ENCODE data around the gene CPA4.

DNA sequence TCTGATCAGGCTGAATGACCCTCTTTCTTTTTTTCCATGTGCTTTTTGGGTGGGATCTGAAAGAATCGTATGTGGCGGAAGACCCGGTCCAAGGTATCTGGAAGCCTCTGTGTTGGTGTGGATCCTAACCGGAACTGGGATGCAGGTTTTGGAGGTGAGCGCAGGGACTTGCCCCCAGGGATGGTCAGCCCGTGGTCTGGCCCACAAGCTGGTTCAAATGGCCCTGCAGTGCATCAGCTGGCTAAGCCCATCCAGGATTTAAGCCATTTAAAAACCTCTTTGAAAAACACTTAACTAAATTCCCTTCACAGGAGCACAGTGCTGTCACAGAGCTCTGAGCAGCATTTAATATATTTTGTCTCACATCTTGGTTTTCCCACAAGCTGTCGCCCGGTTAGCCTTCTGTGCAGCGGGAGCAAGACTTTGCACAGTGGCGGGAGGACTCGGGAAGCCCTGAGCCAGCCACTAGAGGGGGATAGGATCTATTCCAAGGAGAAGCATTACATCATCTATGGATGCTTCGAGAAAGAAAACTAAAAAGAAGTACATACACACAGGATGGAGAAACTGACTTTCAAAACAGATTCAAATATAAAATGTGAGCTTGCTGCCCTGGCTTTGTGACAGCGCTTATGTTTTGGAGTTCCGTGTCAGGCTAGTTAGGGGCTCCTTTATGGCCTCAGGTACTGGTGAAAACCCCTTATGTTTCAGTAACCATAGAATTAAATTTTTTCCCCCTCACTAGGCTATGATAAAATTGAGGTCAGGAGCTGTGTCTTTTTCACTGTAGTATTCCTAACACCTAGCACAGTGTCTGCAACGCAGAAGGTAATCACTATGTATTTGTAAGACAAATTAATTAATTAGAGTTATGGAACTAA is 15.0 kb upstream of the CPA4 start:
- TF ChIP-seq, protein P1, sequence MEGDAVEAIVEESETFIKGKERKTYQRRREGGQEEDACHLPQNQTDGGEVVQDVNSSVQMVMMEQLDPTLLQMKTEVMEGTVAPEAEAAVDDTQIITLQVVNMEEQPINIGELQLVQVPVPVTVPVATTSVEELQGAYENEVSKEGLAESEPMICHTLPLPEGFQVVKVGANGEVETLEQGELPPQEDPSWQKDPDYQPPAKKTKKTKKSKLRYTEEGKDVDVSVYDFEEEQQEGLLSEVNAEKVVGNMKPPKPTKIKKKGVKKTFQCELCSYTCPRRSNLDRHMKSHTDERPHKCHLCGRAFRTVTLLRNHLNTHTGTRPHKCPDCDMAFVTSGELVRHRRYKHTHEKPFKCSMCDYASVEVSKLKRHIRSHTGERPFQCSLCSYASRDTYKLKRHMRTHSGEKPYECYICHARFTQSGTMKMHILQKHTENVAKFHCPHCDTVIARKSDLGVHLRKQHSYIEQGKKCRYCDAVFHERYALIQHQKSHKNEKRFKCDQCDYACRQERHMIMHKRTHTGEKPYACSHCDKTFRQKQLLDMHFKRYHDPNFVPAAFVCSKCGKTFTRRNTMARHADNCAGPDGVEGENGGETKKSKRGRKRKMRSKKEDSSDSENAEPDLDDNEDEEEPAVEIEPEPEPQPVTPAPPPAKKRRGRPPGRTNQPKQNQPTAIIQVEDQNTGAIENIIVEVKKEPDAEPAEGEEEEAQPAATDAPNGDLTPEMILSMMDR (IDR thresholded peaks at IDR 0.05): peak; percentile 63
- TF ChIP-seq POLR2AphosphoS5 (IDR thresholded peaks at IDR 0.05; ENCODE audit: low read depth, low read length): no peak
- TF ChIP-seq, protein P2, sequence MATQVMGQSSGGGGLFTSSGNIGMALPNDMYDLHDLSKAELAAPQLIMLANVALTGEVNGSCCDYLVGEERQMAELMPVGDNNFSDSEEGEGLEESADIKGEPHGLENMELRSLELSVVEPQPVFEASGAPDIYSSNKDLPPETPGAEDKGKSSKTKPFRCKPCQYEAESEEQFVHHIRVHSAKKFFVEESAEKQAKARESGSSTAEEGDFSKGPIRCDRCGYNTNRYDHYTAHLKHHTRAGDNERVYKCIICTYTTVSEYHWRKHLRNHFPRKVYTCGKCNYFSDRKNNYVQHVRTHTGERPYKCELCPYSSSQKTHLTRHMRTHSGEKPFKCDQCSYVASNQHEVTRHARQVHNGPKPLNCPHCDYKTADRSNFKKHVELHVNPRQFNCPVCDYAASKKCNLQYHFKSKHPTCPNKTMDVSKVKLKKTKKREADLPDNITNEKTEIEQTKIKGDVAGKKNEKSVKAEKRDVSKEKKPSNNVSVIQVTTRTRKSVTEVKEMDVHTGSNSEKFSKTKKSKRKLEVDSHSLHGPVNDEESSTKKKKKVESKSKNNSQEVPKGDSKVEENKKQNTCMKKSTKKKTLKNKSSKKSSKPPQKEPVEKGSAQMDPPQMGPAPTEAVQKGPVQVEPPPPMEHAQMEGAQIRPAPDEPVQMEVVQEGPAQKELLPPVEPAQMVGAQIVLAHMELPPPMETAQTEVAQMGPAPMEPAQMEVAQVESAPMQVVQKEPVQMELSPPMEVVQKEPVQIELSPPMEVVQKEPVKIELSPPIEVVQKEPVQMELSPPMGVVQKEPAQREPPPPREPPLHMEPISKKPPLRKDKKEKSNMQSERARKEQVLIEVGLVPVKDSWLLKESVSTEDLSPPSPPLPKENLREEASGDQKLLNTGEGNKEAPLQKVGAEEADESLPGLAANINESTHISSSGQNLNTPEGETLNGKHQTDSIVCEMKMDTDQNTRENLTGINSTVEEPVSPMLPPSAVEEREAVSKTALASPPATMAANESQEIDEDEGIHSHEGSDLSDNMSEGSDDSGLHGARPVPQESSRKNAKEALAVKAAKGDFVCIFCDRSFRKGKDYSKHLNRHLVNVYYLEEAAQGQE (IDR thresholded peaks at IDR 0.05; ENCODE audit: insufficient read depth in 1 of 2, low read depth in 2 of 2, low read length in 1 of 2): no peak
